HepG2 (cell line): ENCODE measurements around the gene HMCN2. TPM values are rescaled to one million over a fixed set of nuclear protein-coding genes. Genes with fewer than 3 reads are reported as not detected.

ENCODE experiments used
- CCDC6 ChIP-seq: sonication (generic); formaldehyde crosslinking; IDR thresholded peaks from 2 replicates; pipeline ENCODE4 v1.8.1; 2022; ENCODE audit warnings: mild to moderate bottlenecking, missing genetic modification reagents, moderate library complexity
- ETV6 ChIP-seq: sonication (generic); formaldehyde crosslinking; conservative IDR thresholded peaks from 2 replicates; pipeline ENCODE4 v1.4.0; 2020; ENCODE audit warnings: missing genetic modification reagents
- HOXA7 ChIP-seq: sonication (generic); formaldehyde crosslinking; IDR thresholded peaks from 2 replicates; pipeline ENCODE4 v1.8.1; 2022; ENCODE audit warnings: mild to moderate bottlenecking, missing genetic modification reagents, moderate library complexity
- NR2F6 ChIP-seq, 2 experiments: IDR thresholded peaks; 2 replicates each; pipeline ENCODE4 v1.6.1; 2016; ENCODE audit warnings: antibody characterized with exemption in 1 of 2, mild to moderate bottlenecking in 1 of 2
- NR3C1 ChIP-seq: sonication (generic); formaldehyde crosslinking; IDR thresholded peaks from 2 replicates; pipeline ENCODE4 v1.4.0; 2020; ENCODE audit warnings: missing genetic modification reagents
- PPARG ChIP-seq: conservative IDR thresholded peaks from 2 replicates; pipeline ENCODE4 v1.6.1; 2016; ENCODE audit warnings: missing biosample characterization, missing genetic modification reagents
- RCOR2 ChIP-seq: IDR thresholded peaks from 2 replicates; pipeline ENCODE4 v1.6.1; 2016; ENCODE audit warnings: missing biosample characterization, missing genetic modification reagents
- SPEN ChIP-seq: sonication (generic); formaldehyde crosslinking; IDR thresholded peaks from 2 replicates; pipeline ENCODE4 v1.5.1; 2020; ENCODE audit warnings: low read depth, mild to moderate bottlenecking, missing genetic modification reagents
- SYNCRIP ChIP-seq: fragments of 200-400 bp; formaldehyde crosslinking; IDR thresholded peaks from 2 replicates; pipeline ENCODE4 v1.6.1; 2018; ENCODE audit warnings: mild to moderate bottlenecking, low read depth, low read length; ENCODE audit not compliant: insufficient read depth
- TFAP4 ChIP-seq: sonication (generic); IDR thresholded peaks from 2 replicates; pipeline ENCODE4 v1.6.1; 2016; ENCODE audit warnings: low read depth, borderline replicate concordance
- ZBTB37 ChIP-seq: sonication (generic); formaldehyde crosslinking; IDR thresholded peaks from 2 replicates; pipeline ENCODE4 v1.4.0; 2020; ENCODE audit warnings: mild to moderate bottlenecking, missing genetic modification reagents
- ZNF280B ChIP-seq: sonication (generic); formaldehyde crosslinking; IDR thresholded peaks from 2 replicates; pipeline ENCODE4 v1.5.0; 2020; ENCODE audit warnings: missing genetic modification reagents, mild to moderate bottlenecking, borderline replicate concordance
- ZNF292 ChIP-seq: sonication (generic); formaldehyde crosslinking; IDR thresholded peaks from 2 replicates; pipeline ENCODE4 v1.8.1; 2022; ENCODE audit warnings: mild to moderate bottlenecking, low read depth, missing genetic modification reagents, borderline replicate concordance
- ZNF577 ChIP-seq: sonication (generic); formaldehyde crosslinking; IDR thresholded peaks from 2 replicates; pipeline ENCODE4 v1.4.0; 2020; ENCODE audit warnings: mild to moderate bottlenecking, low read depth, missing genetic modification reagents, borderline replicate concordance
- ZNF605 ChIP-seq: sonication (generic); formaldehyde crosslinking; IDR thresholded peaks from 2 replicates; pipeline ENCODE4 v1.8.0; 2022; ENCODE audit warnings: mild to moderate bottlenecking, missing genetic modification reagents
- ZNF674 ChIP-seq: sonication (generic); formaldehyde crosslinking; IDR thresholded peaks from 2 replicates; pipeline ENCODE4 v1.5.0; 2020; ENCODE audit warnings: low read depth, mild to moderate bottlenecking, missing genetic modification reagents
- ZNF687 ChIP-seq: sonication (generic); formaldehyde crosslinking; IDR thresholded peaks from 2 replicates; pipeline ENCODE4 v1.5.1; 2020; ENCODE audit warnings: mild to moderate bottlenecking, missing genetic modification reagents, moderate library complexity
- polyA plus RNA-seq, 8 experiments: library from polyadenylated mRNA; depleted of rRNA in 3 of 8; stranded (reverse) in 7 of 8; unstranded in 1 of 8; fragments of >200 nt; fragmentation: Illumina TruSeq in 4 of 8; extraction: Trizol in 4 of 8; gene quantifications; 2 replicates each; pipeline versions ENCODE4 v1.2.1 to v1.2.3, GENCODE V29; 2011 to 2016; ENCODE audit warnings: low read depth in 4 of 8, missing spikeins in 1 of 8, mixed read lengths in 1 of 8; ENCODE audit not compliant: insufficient read depth in 1 of 8
- total RNA-seq, 5 experiments: library from RNA; depleted of rRNA; stranded (reverse); fragments of >200 nt; fragmentation: Illumina TruSeq; extraction: Trizol; gene quantifications; 2 replicates each; pipeline ENCODE4 v1.2.3, GENCODE V29; 2016; ENCODE audit warnings: low read depth in 1 of 5
- TF ChIP-seq, protein P1 (sequence below): sonication (generic); formaldehyde crosslinking; conservative IDR thresholded peaks from 2 replicates; pipeline ENCODE4 v1.4.0; 2020; ENCODE audit warnings: mild to moderate bottlenecking, missing genetic modification reagents, moderate library complexity

HMCN2 gene
- total and polyA plus RNA-seq, 2 of the 13 experiments (the other 11 are each of a cell fraction or from before 2014, with no cell fraction given), result 0.09 TPM; not detected in 1

DNA sequence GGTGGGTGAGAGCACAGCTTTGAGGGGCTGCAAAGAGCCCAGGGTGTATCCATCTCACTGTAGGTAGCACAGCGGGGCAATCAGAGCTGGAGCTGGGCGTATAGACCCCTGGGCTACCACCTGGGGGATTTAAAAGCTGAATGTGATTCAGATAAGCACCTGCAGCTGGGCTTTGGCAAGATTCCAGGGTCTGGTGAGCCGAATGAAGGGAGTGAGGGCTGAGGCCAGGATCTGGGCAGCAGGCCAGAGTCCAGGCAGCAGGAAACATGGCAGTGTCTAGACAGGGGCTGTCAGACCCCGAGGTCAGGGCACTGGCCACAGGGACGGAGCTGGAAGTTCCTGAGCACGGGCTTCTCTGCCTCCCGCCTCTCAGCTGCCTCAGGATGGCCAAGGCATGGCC lies 187.9 kb downstream of the HMCN2 start (continued):
- TF ChIP-seq, protein P1, sequence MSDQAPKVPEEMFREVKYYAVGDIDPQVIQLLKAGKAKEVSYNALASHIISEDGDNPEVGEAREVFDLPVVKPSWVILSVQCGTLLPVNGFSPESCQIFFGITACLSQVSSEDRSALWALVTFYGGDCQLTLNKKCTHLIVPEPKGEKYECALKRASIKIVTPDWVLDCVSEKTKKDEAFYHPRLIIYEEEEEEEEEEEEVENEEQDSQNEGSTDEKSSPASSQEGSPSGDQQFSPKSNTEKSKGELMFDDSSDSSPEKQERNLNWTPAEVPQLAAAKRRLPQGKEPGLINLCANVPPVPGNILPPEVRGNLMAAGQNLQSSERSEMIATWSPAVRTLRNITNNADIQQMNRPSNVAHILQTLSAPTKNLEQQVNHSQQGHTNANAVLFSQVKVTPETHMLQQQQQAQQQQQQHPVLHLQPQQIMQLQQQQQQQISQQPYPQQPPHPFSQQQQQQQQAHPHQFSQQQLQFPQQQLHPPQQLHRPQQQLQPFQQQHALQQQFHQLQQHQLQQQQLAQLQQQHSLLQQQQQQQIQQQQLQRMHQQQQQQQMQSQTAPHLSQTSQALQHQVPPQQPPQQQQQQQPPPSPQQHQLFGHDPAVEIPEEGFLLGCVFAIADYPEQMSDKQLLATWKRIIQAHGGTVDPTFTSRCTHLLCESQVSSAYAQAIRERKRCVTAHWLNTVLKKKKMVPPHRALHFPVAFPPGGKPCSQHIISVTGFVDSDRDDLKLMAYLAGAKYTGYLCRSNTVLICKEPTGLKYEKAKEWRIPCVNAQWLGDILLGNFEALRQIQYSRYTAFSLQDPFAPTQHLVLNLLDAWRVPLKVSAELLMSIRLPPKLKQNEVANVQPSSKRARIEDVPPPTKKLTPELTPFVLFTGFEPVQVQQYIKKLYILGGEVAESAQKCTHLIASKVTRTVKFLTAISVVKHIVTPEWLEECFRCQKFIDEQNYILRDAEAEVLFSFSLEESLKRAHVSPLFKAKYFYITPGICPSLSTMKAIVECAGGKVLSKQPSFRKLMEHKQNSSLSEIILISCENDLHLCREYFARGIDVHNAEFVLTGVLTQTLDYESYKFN (CRISPR knock-in tag), result peak; percentile 18; the same call in 1 of the 2 replicates
- no peak for TF ChIP-seq NR2F6 (IDR thresholded peaks at IDR 0.05)
- TF ChIP-seq NR2F6 (CRISPR knock-in tag; IDR thresholded peaks at IDR 0.05), result peak; percentile 64; the same call in 1 of the 2 replicates
- no peak for TF ChIP-seq ZNF280B (CRISPR knock-in tag)
- no peak for TF ChIP-seq NR3C1 (CRISPR knock-in tag)
- peak; percentile 25; the same call in 1 of the 2 replicates for TF ChIP-seq TFAP4
- TF ChIP-seq ZNF605 (CRISPR knock-in tag), result no peak
- TF ChIP-seq ZNF577, result no peak
- TF ChIP-seq ETV6 (CRISPR knock-in tag), result no peak
- no peak for TF ChIP-seq CCDC6
- no peak for TF ChIP-seq SYNCRIP
- no peak for TF ChIP-seq ZNF674 (CRISPR knock-in tag)
- TF ChIP-seq SPEN, result peak; percentile 31; the same call in 1 of the 2 replicates
- TF ChIP-seq HOXA7 (CRISPR knock-in tag), result no peak
- TF ChIP-seq ZBTB37, result no peak
- no peak for TF ChIP-seq RCOR2
- TF ChIP-seq PPARG (CRISPR knock-in tag), result no peak
- TF ChIP-seq ZNF292 (CRISPR knock-in tag), result peak; percentile 49; the same call in 1 of the 2 replicates
- peak; percentile 63 for TF ChIP-seq ZNF687 (CRISPR knock-in tag)
